ENCODE data around the gene CFHR1. TPM values are rescaled to one million over a fixed set of nuclear protein-coding genes. Genes with fewer than 3 reads are reported as not detected.

The CFHR1 gene
- total RNA-seq, 1 donor from 2014 or later: not detected

DNA sequence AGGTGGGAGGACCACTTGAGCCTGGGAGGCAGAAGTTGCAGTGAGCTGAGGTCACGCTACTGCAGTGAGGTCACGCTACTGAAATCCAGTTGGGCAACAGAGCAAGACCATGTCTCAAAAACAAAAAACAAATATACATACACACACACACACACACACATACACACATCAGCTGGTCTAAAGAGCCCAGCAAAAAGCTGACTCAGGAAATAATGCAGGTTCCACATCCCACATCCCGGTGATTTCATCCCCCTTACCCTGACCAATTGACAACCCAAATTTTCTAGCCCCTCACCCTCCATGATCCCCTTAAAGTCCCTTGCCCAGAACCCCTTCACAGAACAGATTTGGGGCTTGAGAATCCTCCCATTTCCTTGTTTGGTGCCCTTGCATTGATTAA lies 56.4 kb downstream of the CFHR1 start:
- H3K4me3 ChIP-seq: no peak overlapping the region
- DNase-seq (no peak), ATAC-seq (no peak)
- H3K36me3 ChIP-seq: no peaks in the 10 kb centered on the region
- no peak overlapping the region for H3K27ac ChIP-seq
- TF ChIP-seq, protein P1, sequence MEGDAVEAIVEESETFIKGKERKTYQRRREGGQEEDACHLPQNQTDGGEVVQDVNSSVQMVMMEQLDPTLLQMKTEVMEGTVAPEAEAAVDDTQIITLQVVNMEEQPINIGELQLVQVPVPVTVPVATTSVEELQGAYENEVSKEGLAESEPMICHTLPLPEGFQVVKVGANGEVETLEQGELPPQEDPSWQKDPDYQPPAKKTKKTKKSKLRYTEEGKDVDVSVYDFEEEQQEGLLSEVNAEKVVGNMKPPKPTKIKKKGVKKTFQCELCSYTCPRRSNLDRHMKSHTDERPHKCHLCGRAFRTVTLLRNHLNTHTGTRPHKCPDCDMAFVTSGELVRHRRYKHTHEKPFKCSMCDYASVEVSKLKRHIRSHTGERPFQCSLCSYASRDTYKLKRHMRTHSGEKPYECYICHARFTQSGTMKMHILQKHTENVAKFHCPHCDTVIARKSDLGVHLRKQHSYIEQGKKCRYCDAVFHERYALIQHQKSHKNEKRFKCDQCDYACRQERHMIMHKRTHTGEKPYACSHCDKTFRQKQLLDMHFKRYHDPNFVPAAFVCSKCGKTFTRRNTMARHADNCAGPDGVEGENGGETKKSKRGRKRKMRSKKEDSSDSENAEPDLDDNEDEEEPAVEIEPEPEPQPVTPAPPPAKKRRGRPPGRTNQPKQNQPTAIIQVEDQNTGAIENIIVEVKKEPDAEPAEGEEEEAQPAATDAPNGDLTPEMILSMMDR (IDR thresholded peaks at IDR 0.05): no peak
- no peaks in the 10 kb centered on the region for H3K27me3 ChIP-seq
- intact Hi-C loops (cut with DNase I): no loop called here
- no peaks in the 10 kb centered on the region for H3K4me1 ChIP-seq
- no peaks in the 10 kb centered on the region for H3K9me3 ChIP-seq

DNA sequence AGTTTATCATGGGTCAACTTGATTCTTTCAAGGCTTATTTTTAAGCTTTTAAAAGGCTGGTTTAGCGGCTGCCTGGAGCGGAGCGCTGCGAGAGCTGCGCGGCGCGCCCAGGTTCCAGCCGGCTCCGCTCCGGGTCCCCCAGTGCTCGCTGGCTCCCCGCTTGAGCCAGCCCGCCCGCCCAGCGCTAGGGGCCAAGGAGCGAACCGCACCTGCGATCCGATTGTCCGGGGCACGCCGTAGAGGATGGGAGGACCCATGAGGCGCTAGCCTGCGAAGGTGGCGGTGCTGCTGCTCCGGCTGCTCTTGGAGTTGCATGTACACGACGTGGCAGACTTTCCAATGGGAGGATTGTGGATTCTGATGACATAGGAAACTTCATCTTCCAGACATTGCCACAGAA lies 58.4 kb downstream of the CFHR1 start:
- ATAC-seq: peak; percentile 59

More for the DNA sequence above, 58.4 kb downstream of the CFHR1 start:
- H3K4me1 ChIP-seq: no peaks in the 10 kb centered on the region
- H3K27ac ChIP-seq: no peak overlapping the region
- H3K4me3 ChIP-seq: no peak overlapping the region
- H3K9me3 ChIP-seq: no peaks in the 10 kb centered on the region
- H3K27me3 ChIP-seq: no peaks in the 10 kb centered on the region
- TF ChIP-seq, protein P1 (IDR thresholded peaks at IDR 0.05): no peak
- peak; percentile 60 for DNase-seq
- no peaks in the 10 kb centered on the region for H3K36me3 ChIP-seq
- intact Hi-C loops (cut with DNase I): no loop called here

Other genes with a start within 250 kb of the CFHR1 start
- gene KCNT2, start 211.3 kb upstream of the CFHR1 start, total RNA-seq: 8.1 TPM
- gene CFH, start 167.7 kb upstream of the CFHR1 start, total RNA-seq: 78.5 TPM
- 0.23 TPM for gene CFHR3, start 44.9 kb upstream of the CFHR1 start, total RNA-seq
- not detected for gene CFHR4, start 68.3 kb downstream of the CFHR1 start, total RNA-seq
- not detected for gene CFHR2, start 124.0 kb downstream of the CFHR1 start, total RNA-seq
- not detected for gene CFHR5, start 157.8 kb downstream of the CFHR1 start, total RNA-seq
- gene F13B, start 247.5 kb downstream of the CFHR1 start, total RNA-seq: not detected